ENCODE results near the gene ZNF76. TPM values are rescaled to one million over a fixed set of nuclear protein-coding genes. Genes with fewer than 3 reads are reported as not detected.

Gene ZNF76
- total RNA-seq, 4 donors from 2014 or later = 19.6 to 52.5 (median 27.5) TPM

DNA sequence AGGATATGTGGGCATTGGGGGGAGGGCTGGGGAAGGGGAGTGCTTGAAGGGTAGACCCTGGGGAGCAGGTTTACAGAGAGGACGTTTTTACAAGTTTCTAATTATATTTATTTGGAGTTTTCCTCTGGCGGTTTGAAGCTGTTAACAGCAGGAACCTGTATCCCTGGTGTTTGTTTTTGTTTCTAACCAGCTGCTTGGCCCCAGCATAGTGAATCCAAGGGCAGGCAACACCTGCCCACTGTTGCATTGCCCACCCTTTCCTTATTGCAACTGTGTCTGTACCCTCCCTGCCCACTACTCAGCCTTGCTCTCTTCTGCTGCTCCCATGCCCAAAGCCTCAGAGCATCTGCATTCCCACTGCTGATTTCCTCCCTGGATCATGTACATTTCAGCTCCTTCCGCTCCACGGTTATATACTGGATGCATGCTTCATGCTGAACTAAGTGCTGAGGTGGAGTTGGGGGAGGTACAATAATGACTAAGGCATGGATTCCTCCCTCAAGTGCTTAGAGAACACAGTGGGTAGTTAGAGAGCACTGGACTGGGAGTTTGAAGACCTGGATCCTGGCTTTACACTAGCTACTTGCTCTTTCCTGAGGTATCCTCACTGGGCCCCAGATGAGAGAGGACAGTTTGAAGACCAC, 39.7 kb upstream of the ZNF76 start:
- DNase-seq (ENCODE audit: low spot score in 2 of 2) = no peak
- H3K4me1 ChIP-seq = peaks cover 4% of the 10 kb centered on the region
- no peak overlapping the region for H3K27ac ChIP-seq
- peaks cover 27% of the 10 kb centered on the region for H3K27me3 ChIP-seq
- H3K36me3 ChIP-seq = no peaks in the 10 kb centered on the region
- H3K9me3 ChIP-seq = no peaks in the 10 kb centered on the region
- TF ChIP-seq POLR2AphosphoS5 (IDR thresholded peaks at IDR 0.05) (no peak), POLR2A (IDR thresholded peaks at IDR 0.05) (no peak), EP300 (IDR thresholded peaks at IDR 0.05) (no peak)
- TF ChIP-seq, protein P1, sequence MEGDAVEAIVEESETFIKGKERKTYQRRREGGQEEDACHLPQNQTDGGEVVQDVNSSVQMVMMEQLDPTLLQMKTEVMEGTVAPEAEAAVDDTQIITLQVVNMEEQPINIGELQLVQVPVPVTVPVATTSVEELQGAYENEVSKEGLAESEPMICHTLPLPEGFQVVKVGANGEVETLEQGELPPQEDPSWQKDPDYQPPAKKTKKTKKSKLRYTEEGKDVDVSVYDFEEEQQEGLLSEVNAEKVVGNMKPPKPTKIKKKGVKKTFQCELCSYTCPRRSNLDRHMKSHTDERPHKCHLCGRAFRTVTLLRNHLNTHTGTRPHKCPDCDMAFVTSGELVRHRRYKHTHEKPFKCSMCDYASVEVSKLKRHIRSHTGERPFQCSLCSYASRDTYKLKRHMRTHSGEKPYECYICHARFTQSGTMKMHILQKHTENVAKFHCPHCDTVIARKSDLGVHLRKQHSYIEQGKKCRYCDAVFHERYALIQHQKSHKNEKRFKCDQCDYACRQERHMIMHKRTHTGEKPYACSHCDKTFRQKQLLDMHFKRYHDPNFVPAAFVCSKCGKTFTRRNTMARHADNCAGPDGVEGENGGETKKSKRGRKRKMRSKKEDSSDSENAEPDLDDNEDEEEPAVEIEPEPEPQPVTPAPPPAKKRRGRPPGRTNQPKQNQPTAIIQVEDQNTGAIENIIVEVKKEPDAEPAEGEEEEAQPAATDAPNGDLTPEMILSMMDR (IDR thresholded peaks at IDR 0.05) = no peak
- 61% methylated on average over 4 of the region's 4 CpGs for WGBS
- H3K4me3 ChIP-seq = no peak overlapping the region

DNA sequence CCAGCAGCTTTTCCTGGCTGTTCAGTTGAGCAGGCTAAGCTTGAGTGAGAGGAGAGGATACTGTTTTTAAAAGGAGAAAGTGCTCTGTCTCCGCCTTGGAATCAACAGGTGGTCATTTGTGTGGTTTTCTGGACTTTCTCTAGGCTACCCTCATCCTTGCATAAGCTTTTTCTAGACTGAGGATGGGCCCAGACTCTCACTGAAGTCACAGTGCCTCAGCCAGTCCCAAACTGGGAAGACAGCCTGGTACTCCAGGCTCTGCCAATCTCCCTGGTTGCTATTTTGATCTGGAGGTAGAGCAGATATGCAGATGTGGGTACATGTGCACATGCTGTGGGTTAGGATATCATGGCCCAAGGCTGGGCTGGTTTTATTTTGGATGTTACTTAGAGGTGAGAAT, 38.8 kb upstream of the ZNF76 start:
- Histone ChIP-seq H3K27ac (no peak overlapping the region), H3K27me3 (peaks cover 18% of the 10 kb centered on the region), H3K4me3 (no peak overlapping the region), H3K36me3 (no peaks in the 10 kb centered on the region), H3K4me1 (no peaks in the 10 kb centered on the region), H3K9me3 (no peaks in the 10 kb centered on the region)
- TF ChIP-seq, protein P1 (IDR thresholded peaks at IDR 0.05) = no peak
- TF ChIP-seq POLR2A (IDR thresholded peaks at IDR 0.05) (no peak), POLR2AphosphoS5 (IDR thresholded peaks at IDR 0.05) (no peak), EP300 (IDR thresholded peaks at IDR 0.05) (no peak)
- DNase-seq (ENCODE audit: low spot score in 2 of 2) = no peak
- WGBS = 73% methylated on average over 1 of the region's 1 CpG

- Histone ChIP-seq H3K27me3 (peaks cover 3% of the 10 kb centered on the region), H3K4me1 (no peaks in the 10 kb centered on the region), H3K9me3 (no peaks in the 10 kb centered on the region), H3K36me3 (no peaks in the 10 kb centered on the region), H3K4me3 (no peak overlapping the region), H3K27ac (no peak overlapping the region)
- 61% methylated on average over 2 of the region's 2 CpGs for WGBS
- TF ChIP-seq EP300 (IDR thresholded peaks at IDR 0.05) (no peak), POLR2A (IDR thresholded peaks at IDR 0.05) (no peak), POLR2AphosphoS5 (IDR thresholded peaks at IDR 0.05) (no peak)
- TF ChIP-seq, protein P1 (IDR thresholded peaks at IDR 0.05) = no peak
- DNase-seq (ENCODE audit: low spot score in 2 of 2) = no peak
Measured at GRCh38 chr6:35223396-35223795, 36.1 kb upstream of the ZNF76 start.

DNA sequence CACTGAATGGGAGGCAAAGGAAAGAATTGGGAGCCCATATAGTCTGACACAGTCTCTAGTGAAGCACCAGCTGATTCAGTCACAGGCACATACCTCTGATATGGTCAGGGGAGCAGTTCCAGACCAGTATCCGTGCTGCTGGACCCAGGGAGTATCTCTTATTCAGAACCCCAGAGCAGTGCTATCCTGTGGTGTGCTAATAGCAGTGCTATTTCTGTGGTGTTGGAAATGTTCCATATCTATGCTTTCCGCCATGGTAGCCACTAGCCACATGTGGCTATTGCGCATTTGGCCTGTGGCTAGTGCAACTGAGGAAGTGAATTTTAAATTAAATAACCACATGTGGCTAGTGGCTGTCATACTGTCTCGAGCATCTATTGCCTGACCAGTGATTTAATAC, 34.8 kb upstream of the ZNF76 start:
- no peak overlapping the region for H3K27ac ChIP-seq
- H3K27me3 ChIP-seq = peaks cover 1% of the 10 kb centered on the region
- WGBS = 89% methylated on average over 4 of the region's 4 CpGs
- no peaks in the 10 kb centered on the region for H3K4me1 ChIP-seq
- TF ChIP-seq, protein P1 (IDR thresholded peaks at IDR 0.05) = no peak
- TF ChIP-seq POLR2A (IDR thresholded peaks at IDR 0.05) (no peak), EP300 (IDR thresholded peaks at IDR 0.05) (no peak), POLR2AphosphoS5 (IDR thresholded peaks at IDR 0.05) (no peak)
- DNase-seq (ENCODE audit: low spot score in 2 of 2) = no peak
- no peaks in the 10 kb centered on the region for H3K9me3 ChIP-seq
- H3K36me3 ChIP-seq = no peaks in the 10 kb centered on the region
- no peak overlapping the region for H3K4me3 ChIP-seq

GRCh38 chr6:35228481-35228880, 31.1 kb upstream of the ZNF76 start:
- Histone ChIP-seq H3K27me3 (no peaks in the 10 kb centered on the region), H3K9me3 (no peaks in the 10 kb centered on the region), H3K4me1 (no peaks in the 10 kb centered on the region), H3K27ac (no peak overlapping the region), H3K36me3 (no peaks in the 10 kb centered on the region), H3K4me3 (no peak overlapping the region)
- no peak for DNase-seq (ENCODE audit: low spot score in 2 of 2)
- 92% methylated on average over 6 of the region's 6 CpGs for WGBS
- TF ChIP-seq POLR2A (IDR thresholded peaks at IDR 0.05) = no peak
- no peak for TF ChIP-seq EP300 (IDR thresholded peaks at IDR 0.05)
- no peak for TF ChIP-seq POLR2AphosphoS5 (IDR thresholded peaks at IDR 0.05)
- TF ChIP-seq, protein P1 (IDR thresholded peaks at IDR 0.05) = no peak

Measured in suprapubic skin (tissue), 4 donors.